Neural cell (in vitro differentiated cells): Measurements from ENCODE around the gene TMSB10.

Source experiments
- CTCF ChIP-seq: fragments of 450-650 bp; IDR thresholded peaks from 2 replicates; pipeline ENCODE4 v1.5.1; 2014; ENCODE audit warnings: antibody characterized with exemption, mild to moderate bottlenecking, moderate library complexity; ENCODE audit not compliant: poor library complexity, severe bottlenecking
- POLR2AphosphoS5 ChIP-seq: IDR thresholded peaks from 2 replicates; pipeline ENCODE4 v1.6.1; 2012
- REST ChIP-seq: IDR thresholded peaks from 2 replicates; pipeline ENCODE4 v1.6.1; 2012; ENCODE audit warnings: borderline replicate concordance
- SMC3 ChIP-seq: fragments of 450-650 bp; conservative IDR thresholded peaks from 2 replicates; pipeline ENCODE4 v1.6.1; 2014; ENCODE audit warnings: antibody characterized with exemption, mild to moderate bottlenecking, moderate library complexity; ENCODE audit not compliant: poor library complexity

GRCh38 chr2:84939426-84940087 lies 34.1 kb downstream of the TMSB10 start:
- no peak for TF ChIP-seq REST
- TF ChIP-seq POLR2AphosphoS5, result no peak
- TF ChIP-seq CTCF, result no peak
- no peak for TF ChIP-seq SMC3
